ENCODE measurements around the gene FAM13A. TPM values are rescaled to one million over a fixed set of nuclear protein-coding genes. Genes with fewer than 3 reads are reported as not detected.

FAM13A gene
- total and polyA plus RNA-seq, 2 of the 13 experiments (the other 11 are each of a cell fraction or from before 2014, with no cell fraction given) = 1.2 to 36.2 TPM

DNA sequence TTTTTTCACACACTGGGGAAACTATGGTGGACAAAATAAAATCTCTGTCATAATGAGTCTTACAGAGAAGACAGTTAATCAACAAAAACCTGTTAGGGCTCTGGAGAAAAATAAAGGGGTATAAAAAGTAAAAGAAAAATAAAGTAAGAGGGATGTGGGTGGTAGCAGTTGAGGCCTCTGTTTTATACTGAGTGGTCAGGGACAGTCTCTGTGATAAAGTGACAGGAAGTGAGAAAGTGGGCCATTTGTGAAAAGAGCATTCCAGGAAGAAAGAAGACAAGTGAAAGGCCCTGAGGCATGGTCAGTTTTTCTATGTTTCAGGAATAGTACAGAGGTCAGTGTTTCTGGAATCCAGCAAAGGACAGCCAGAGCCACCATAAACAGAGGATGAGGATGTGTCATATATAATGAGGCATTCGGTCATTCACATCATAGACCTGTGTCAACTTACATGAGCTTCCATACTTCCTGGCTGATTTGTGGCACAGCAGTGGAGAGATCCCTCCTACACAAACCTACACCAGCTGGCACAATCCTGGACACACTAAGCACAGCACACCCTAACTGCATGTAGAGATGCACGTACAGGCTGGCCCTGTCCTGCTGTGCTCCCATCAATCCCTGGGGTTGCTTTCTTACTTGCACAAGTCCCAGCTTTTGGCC is 295.0 kb downstream of the FAM13A start:
- BruUV-seq (replicated peaks) = no TSS peak
- intact Hi-C loops (cut with micrococcal nuclease; ENCODE audit: unreplicated experiment) = no loop called here
- DNase-seq (ENCODE audit: low spot score) (peak; percentile 23), ATAC-seq (peak; percentile 39), FAIRE-seq (no peak)
- WGBS (ENCODE audit: low lambda C conversion rate) = 100% methylated on average over 1 of the region's 2 CpGs
- no peak overlapping the region for H3K4me2 ChIP-seq (ENCODE audit: low read depth, low read length)
- H3K27me3 ChIP-seq (ENCODE audit: control insufficient read depth in 1 of 2, insufficient read depth in 2 of 2, low read length in 2 of 2) = no peaks in the 10 kb centered on the region
- no peak overlapping the region for H2AFZ ChIP-seq (ENCODE audit: low read length)
- in situ Hi-C loops (cut with HindIII; ENCODE audit: extremely low pct_ligation_motif_present, low pct_unique_long_range_greater_than_20kb) = no loop called here
- H4K20me1 ChIP-seq (ENCODE audit: insufficient read depth, low read length) = no peaks in the 10 kb centered on the region
- no peaks in the 10 kb centered on the region for H3K9me3 ChIP-seq (ENCODE audit: low read length)
- peaks cover 3 to 13% of the 10 kb centered on the region in 2 experiments; a peak in 3 of 5 replicates for H3K36me3 ChIP-seq (replicated peaks in 1 of 2; ENCODE audit: control insufficient read depth in 1 of 2, insufficient read depth in 2 of 2, low read length in 2 of 2)
- H3K4me1 ChIP-seq (ENCODE audit: insufficient read depth, low read length) = peaks cover 86% of the 10 kb centered on the region
- H3K4me3 ChIP-seq (replicated peaks in 1 of 3; ENCODE audit: insufficient read depth in 1 of 3, low read depth in 2 of 3, low read length in 3 of 3) = no peak overlapping the region
- no peak overlapping the region for H3K9ac ChIP-seq (ENCODE audit: insufficient read depth, low read depth, low read length)
- H3K79me2 ChIP-seq (ENCODE audit: insufficient read depth, low read length) = no peaks in the 10 kb centered on the region
- ChIA-PET POLR2A (no interaction called here), CTCF (ENCODE audit: low intra/inter-chr PET ratio, low total read pairs) (no interaction called here)
- no peak overlapping the region for H3K27ac ChIP-seq (ENCODE audit: extremely low read length, insufficient read depth, low read length)
- TF ChIP-seq, protein P1, sequence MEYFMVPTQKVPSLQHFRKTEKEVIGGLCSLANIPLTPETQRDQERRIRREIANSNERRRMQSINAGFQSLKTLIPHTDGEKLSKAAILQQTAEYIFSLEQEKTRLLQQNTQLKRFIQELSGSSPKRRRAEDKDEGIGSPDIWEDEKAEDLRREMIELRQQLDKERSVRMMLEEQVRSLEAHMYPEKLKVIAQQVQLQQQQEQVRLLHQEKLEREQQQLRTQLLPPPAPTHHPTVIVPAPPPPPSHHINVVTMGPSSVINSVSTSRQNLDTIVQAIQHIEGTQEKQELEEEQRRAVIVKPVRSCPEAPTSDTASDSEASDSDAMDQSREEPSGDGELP (IDR thresholded peaks at IDR 0.05; ENCODE audit: borderline replicate concordance, low read depth) = no peak
- TF ChIP-seq ZNF660 (CRISPR knock-in tag; IDR thresholded peaks at IDR 0.05; ENCODE audit: borderline replicate concordance, low read depth) (no peak), ATF7 (IDR thresholded peaks at IDR 0.05) (no peak), ATF7 (CRISPR knock-in tag; IDR thresholded peaks at IDR 0.05) (no peak), SOX6 (IDR thresholded peaks at IDR 0.05) (no peak), SOX6 (CRISPR knock-in tag; IDR thresholded peaks at IDR 0.05) (no peak), SAP130 (CRISPR knock-in tag; IDR thresholded peaks at IDR 0.05; ENCODE audit: low read depth) (peak; percentile 47; the same call in 1 of the 2 replicates), ZNF432 (CRISPR knock-in tag; IDR thresholded peaks at IDR 0.05; ENCODE audit: borderline replicate concordance) (no peak), ZNF33B (CRISPR knock-in tag; IDR thresholded peaks at IDR 0.05) (no peak), NFYB (CRISPR knock-in tag; IDR thresholded peaks at IDR 0.05) (no peak), RARA (CRISPR knock-in tag; IDR thresholded peaks at IDR 0.05) (no peak), MTF1 (CRISPR knock-in tag; IDR thresholded peaks at IDR 0.05) (no peak), AGO1 (IDR thresholded peaks at IDR 0.05; ENCODE audit: low read depth, low read length, poor library complexity, severe bottlenecking) (no peak), NR2F2 (IDR thresholded peaks at IDR 0.05; ENCODE audit: borderline replicate concordance, low read depth) (no peak)
- TF ChIP-seq, protein P2, sequence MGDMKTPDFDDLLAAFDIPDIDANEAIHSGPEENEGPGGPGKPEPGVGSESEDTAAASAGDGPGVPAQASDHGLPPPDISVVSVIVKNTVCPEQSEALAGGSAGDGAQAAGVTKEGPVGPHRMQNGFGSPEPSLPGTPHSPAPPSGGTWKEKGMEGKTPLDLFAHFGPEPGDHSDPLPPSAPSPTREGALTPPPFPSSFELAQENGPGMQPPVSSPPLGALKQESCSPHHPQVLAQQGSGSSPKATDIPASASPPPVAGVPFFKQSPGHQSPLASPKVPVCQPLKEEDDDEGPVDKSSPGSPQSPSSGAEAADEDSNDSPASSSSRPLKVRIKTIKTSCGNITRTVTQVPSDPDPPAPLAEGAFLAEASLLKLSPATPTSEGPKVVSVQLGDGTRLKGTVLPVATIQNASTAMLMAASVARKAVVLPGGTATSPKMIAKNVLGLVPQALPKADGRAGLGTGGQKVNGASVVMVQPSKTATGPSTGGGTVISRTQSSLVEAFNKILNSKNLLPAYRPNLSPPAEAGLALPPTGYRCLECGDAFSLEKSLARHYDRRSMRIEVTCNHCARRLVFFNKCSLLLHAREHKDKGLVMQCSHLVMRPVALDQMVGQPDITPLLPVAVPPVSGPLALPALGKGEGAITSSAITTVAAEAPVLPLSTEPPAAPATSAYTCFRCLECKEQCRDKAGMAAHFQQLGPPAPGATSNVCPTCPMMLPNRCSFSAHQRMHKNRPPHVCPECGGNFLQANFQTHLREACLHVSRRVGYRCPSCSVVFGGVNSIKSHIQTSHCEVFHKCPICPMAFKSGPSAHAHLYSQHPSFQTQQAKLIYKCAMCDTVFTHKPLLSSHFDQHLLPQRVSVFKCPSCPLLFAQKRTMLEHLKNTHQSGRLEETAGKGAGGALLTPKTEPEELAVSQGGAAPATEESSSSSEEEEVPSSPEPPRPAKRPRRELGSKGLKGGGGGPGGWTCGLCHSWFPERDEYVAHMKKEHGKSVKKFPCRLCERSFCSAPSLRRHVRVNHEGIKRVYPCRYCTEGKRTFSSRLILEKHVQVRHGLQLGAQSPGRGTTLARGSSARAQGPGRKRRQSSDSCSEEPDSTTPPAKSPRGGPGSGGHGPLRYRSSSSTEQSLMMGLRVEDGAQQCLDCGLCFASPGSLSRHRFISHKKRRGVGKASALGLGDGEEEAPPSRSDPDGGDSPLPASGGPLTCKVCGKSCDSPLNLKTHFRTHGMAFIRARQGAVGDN (CRISPR knock-in tag; IDR thresholded peaks at IDR 0.05) = peak; percentile 32
- TF ChIP-seq, protein P3, sequence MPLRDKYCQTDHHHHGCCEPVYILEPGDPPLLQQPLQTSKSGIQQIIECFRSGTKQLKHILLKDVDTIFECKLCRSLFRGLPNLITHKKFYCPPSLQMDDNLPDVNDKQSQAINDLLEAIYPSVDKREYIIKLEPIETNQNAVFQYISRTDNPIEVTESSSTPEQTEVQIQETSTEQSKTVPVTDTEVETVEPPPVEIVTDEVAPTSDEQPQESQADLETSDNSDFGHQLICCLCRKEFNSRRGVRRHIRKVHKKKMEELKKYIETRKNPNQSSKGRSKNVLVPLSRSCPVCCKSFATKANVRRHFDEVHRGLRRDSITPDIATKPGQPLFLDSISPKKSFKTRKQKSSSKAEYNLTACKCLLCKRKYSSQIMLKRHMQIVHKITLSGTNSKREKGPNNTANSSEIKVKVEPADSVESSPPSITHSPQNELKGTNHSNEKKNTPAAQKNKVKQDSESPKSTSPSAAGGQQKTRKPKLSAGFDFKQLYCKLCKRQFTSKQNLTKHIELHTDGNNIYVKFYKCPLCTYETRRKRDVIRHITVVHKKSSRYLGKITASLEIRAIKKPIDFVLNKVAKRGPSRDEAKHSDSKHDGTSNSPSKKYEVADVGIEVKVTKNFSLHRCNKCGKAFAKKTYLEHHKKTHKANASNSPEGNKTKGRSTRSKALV (CRISPR knock-in tag; IDR thresholded peaks at IDR 0.05) = no peak
